GM04504 (cell line): ENCODE data around the gene C12orf76.
"Not testable (repeated sequence)": the region's sequence is repeated elsewhere in the genome, so short reads cannot be mapped to it uniquely, and the experiment has no call there.

Source experiments
- DNase-seq: peaks from one replicate; pipeline ENCODE4 v3.0.0-alpha.2; 2012; ENCODE audit warnings: low read depth

Gene C12orf76

GRCh38 chr12:110048242-110049027, at the start of gene C12orf76:
TSS of gene C12orf76 (minus strand) at chr12:110048522. CDS start at chr12:110048495, 27 bp downstream.
- peak; percentile 94 for DNase-seq

GRCh38 chr12:110093631-110094311, 45.4 kb upstream of the C12orf76 start:
- no peak for DNase-seq

- no peak for DNase-seq
Observed at GRCh38 chr12:110091136-110091711, 42.9 kb upstream of the C12orf76 start.

- no peak for DNase-seq
Observed at GRCh38 chr12:110090266-110091135, 42.2 kb upstream of the C12orf76 start.

- no peak for DNase-seq
Observed at GRCh38 chr12:110088936-110089335, 40.6 kb upstream of the C12orf76 start.

GRCh38 chr12:110088216-110088615, 39.9 kb upstream of the C12orf76 start:
- not testable (repeated sequence) for DNase-seq

- no peak for DNase-seq
Observed at GRCh38 chr12:110084314-110085015, 36.1 kb upstream of the C12orf76 start.

- DNase-seq: no peak
Observed at GRCh38 chr12:110080410-110080809, 32.1 kb upstream of the C12orf76 start.

- DNase-seq: no peak
Observed at GRCh38 chr12:110079477-110080400, 31.4 kb upstream of the C12orf76 start.

- DNase-seq: no peak
Observed at GRCh38 chr12:110077800-110078199, 29.5 kb upstream of the C12orf76 start.

- no peak for DNase-seq
Observed at GRCh38 chr12:110075880-110076279, 27.6 kb upstream of the C12orf76 start.

- DNase-seq: no peak
Observed at GRCh38 chr12:110074089-110074488, 25.8 kb upstream of the C12orf76 start.

- no peak for DNase-seq
Observed at GRCh38 chr12:110073049-110073831, 24.9 kb upstream of the C12orf76 start.

- DNase-seq: not testable (repeated sequence)
Observed at GRCh38 chr12:110072636-110073035, 24.3 kb upstream of the C12orf76 start.

- no peak for DNase-seq
Observed at GRCh38 chr12:110071967-110072366, 23.6 kb upstream of the C12orf76 start.

- no peak for DNase-seq
Observed at GRCh38 chr12:110071504-110071903, 23.2 kb upstream of the C12orf76 start.

GRCh38 chr12:110068654-110069053, 20.3 kb upstream of the C12orf76 start:
- DNase-seq: no peak

- DNase-seq: not testable (repeated sequence)
Observed at GRCh38 chr12:110068115-110068514, 19.8 kb upstream of the C12orf76 start.

- no peak for DNase-seq
Observed at GRCh38 chr12:110067531-110067930, 19.2 kb upstream of the C12orf76 start.
